ENCODE results near the gene WASF2.
"Not testable (repeated sequence)": the region's sequence is repeated elsewhere in the genome, so short reads cannot be mapped to it uniquely, and the experiment has no call there.

The WASF2 gene

GRCh38 chr1:27454610-27455009 is 35.4 kb downstream of the WASF2 start:
- no peak for DNase-seq (ENCODE audit: low spot score)

GRCh38 chr1:27451343-27451742 is 38.6 kb downstream of the WASF2 start:
- DNase-seq (ENCODE audit: low spot score): no peak

- no peak for DNase-seq (ENCODE audit: low spot score)
Measured at GRCh38 chr1:27448982-27449381, 41.0 kb downstream of the WASF2 start.

GRCh38 chr1:27447883-27448282 is 42.1 kb downstream of the WASF2 start:
- DNase-seq (ENCODE audit: low spot score): no peak

DNA sequence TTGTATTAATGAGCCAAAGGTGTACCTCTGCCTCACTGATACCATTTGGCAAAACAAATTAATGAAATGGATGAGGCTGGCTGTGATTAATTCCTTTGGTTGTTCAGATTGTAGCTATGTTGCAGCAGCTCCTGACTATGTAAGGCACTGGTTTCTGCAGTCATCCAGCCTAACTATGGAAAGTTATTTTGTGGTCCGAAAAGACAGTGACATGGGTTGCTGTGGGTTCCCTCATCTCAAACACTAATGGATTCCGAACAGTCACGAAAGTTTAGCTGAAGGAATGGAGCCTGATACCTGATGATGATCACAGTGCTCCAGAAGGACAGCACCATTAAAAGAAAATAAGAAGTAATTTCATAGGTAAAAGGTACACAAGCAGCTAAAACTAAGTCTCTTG is 42.6 kb downstream of the WASF2 start:
- DNase-seq (ENCODE audit: low spot score): no peak

GRCh38 chr1:27446496-27447020 is 43.4 kb downstream of the WASF2 start:
- DNase-seq (ENCODE audit: low spot score): no peak

DNA sequence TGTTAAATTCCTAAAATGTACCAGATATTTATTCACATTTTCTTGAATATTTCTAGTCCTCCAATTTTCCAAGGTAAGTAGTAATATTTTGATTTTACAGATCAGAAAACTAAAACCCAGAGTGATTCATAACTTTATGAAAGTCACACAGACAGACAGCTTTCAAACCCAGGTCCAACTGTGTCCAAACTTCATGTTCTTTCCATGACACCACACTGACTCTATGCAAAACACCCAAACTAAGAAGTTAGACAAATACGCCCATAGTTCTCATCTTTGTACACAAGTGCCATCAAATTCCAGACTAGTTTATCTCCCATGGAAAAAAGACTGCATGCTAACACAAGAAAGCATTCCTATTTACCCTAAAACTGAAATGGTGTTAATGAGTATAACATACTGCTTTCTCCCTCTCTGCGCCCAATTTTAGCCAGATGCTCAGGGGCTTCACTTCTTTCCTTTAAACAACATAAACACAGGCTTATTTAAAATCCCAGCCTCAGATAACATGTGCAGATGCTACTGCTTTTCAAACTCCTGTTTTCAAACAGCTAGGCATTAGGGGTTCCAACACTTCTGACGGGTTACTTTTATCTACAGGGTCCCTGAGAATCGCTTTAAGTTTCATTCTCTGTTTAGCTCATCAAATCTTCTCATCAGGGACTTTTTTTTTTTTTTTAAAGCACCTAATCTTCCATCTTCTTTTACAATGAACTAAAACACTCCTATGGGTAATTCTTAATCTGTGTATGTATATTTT is 44.6 kb downstream of the WASF2 start:
- no peak for DNase-seq (ENCODE audit: low spot score)

DNA sequence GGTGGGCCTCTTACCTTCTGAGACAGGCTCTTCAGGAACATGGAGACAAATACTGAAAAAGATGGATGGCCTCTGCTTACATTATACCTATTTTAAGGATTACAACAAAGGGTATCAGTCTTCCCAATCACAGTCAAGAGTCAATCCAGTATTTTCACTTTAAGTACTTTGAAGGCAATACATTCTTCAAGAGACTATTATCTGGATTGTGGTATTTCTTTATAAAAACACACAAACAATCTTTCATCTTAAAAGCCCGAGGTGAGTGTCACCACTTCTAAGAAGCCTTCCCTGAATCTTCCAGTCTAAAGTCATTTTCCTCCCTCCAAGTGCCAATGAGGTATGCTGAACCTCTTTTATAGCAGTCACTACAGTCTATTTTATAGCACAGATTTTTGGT is 45.3 kb downstream of the WASF2 start:
- DNase-seq (ENCODE audit: low spot score): no peak

DNA sequence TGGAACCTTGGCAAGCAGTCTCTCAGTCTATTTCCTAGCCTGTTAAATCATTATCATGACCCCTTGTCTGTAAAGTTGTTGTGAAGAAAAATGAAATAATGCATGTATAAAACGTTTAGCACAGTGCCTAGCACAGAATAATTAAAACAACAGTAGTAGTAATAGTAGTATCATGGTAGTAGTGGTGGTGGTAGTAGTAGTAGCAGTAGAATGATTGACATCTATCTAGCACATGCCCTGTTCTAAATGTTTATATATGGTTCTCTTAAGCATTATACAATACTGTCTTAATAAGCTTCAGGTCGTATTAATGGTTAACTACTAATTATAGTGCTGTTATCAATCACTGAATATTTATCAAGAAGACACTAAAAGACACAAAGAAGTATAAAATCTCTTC is 50.8 kb downstream of the WASF2 start:
- DNase-seq (ENCODE audit: low spot score): no peak

DNA sequence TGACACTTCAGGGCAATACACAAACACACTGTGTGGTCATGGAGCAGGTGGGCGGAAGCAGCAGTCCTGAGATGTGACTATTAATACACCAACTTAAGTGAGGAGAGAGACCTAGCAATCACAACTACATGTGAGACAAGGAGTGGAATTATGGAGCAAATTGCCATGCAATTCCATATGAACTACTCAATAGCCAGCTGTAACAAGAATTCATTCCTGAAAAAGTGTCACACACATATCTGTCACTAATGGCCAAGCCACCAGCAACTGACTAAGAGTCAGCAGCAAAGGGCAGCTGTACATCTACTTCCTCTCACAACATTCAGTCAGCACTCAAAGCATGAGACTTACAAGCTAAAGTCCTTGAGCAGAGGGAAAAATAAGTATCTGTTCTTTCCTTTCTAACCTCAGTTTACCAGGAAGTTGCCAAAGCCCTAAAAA is 51.3 kb downstream of the WASF2 start:
- DNase-seq (ENCODE audit: low spot score): no peak

DNA sequence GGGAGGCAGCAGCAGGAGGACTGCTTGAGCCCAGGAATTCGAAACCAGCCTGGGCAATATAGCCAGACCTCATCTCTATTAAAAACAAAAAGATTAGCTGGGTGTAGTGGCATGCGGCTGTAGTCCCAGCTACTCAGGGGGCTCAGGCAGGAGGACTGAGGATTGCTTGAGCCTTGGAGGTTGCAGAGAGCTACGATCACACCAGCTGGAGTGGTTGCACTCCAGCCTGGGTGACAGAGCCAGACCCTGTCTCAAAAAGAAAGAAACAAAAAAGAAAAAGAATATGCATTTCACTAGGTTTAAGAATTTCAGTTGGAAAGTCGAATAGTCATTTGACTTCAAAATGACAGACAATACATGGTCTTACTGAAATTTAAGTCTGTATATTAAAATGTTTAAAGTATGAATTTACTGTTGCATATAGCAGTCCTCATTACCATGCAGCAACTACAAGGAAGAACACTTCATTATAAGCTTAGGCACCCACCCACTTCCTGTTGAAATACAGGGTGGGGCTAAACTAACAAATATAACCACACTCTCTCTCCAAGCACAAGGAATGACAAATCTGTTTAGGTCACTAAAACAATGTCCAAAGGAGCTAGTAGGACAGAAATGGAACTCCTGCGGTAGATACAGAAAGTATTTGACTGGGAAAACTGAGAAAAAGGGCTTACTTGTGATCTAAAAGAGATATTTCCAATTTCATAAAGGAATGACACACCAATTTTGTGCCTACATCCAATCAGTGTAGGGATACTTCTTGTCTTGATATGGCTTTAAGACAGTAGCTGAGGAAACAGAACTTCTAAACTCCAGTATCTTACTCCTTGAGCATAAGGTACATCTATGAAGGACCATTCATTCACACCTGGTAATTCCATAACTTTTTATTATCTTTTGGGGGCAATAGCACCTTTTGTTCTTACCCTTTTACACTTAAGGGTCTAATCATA is 53.5 kb downstream of the WASF2 start:
- no peak for DNase-seq (ENCODE audit: low spot score)

GRCh38 chr1:27435566-27436203 is 54.3 kb downstream of the WASF2 start:
- no peak for DNase-seq (ENCODE audit: low spot score)

- DNase-seq (ENCODE audit: low spot score): no peak
Measured at GRCh38 chr1:27433706-27434105, 56.3 kb downstream of the WASF2 start.

- DNase-seq (ENCODE audit: low spot score): not testable (repeated sequence)
Measured at GRCh38 chr1:27432725-27433124, 57.2 kb downstream of the WASF2 start.

DNA sequence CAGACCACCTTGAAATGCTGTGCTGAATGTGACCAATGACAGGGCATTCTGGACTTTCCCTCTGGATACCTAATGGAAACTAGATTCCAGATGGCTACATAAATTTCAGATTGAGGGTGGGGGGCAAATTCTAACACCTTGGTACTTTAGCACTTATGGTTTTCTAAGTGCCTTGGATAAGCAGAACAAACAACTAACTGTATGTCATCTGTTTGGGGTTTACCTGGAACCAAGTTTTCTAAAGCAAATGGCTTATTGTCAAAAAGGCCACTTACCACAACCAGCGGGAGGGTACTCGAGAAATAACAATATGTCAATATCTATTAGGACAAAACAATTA is 58.4 kb downstream of the WASF2 start:
- no peak for DNase-seq (ENCODE audit: low spot score)

- DNase-seq (ENCODE audit: low spot score): no peak
Measured at GRCh38 chr1:27430903-27431600, 58.9 kb downstream of the WASF2 start.

DNA sequence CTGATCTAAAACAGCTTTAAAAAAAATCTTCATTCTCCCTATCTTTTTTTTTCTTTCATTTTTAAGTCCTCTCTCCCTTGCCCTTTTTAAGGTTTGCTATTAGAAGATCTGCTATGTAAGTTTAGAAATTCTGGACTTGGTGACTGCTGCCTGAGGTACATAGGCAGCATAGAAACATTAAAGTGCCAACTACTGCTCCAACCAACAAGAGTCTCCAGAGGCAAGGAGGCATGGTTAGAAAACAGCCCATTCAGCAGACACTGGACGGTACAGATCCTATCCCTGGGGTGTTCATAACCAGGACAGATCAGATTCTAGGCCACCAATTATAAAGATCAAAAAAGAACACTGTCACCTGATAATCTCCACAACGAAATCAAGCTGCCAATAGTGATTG is 60.9 kb downstream of the WASF2 start:
- peak; percentile 4 for DNase-seq (ENCODE audit: low spot score)

GRCh38 chr1:27428316-27429028 is 61.5 kb downstream of the WASF2 start:
- DNase-seq (ENCODE audit: low spot score): no peak

DNA sequence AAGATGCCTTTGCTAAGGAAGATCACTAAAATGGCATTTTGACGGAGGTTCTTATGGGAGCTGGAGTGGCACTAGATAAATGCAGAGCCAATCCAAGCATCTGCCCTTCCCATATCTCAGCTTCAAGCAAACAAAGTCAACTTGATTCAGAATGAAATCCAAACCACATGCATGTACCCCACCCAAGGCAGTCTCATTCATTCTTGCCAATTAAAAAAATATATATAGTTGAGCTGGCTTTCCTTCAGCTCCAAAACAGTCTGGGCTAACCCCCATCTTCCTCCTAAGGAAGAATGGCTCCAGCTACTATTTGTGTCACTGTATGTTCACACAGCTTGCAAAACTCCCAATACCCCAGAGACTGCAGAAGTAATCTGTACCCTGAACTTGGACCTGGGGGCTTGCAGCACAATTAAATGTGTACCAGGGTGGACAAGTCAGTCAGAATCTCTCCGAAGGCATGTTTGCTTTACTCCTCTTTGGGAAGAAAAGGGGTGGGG is 62.1 kb downstream of the WASF2 start:
- no peak for DNase-seq (ENCODE audit: low spot score)

GRCh38 chr1:27427329-27427728 is 62.6 kb downstream of the WASF2 start:
- no peak for DNase-seq (ENCODE audit: low spot score)

DNA sequence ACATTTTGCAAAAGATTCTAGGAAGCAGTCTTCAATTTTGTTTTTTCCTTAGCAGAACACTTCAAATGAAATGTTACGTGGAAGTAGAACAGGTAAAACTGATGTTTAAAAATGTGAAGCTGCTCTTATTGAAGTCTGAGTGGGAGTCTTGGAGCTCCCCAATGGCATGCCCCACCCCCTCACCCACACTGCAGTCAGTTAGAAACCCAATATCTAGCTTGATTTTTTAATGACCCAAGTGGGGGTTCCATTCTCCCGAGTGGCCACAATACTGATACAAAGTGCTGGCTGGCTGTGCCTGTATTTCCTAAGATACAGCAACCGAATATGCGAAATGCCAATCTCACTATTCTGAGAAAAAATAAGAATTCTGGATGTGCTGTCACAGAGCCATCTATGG is 66.3 kb downstream of the WASF2 start:
- no peak for DNase-seq (ENCODE audit: low spot score)

Data from SK-N-DZ (cell line).